A549 (cell line): ENCODE data around the gene KHDRBS1.

Experiments used
- CTCF ChIP-seq: fragments of >200 bp; sonication (Bioruptor Twin); formaldehyde crosslinking; IDR thresholded peaks from 3 replicates; pipeline ENCODE4 v1.5.1; 2016
- EHF ChIP-seq: fragments of 250-450 bp; sonication (Bioruptor Pico); IDR thresholded peaks from 2 replicates; pipeline ENCODE4 v1.5.0; 2020; ENCODE audit warnings: mild to moderate bottlenecking
- EHMT2 ChIP-seq: fragments of 200-600 bp; sonication (generic); IDR thresholded peaks from 2 replicates; pipeline ENCODE4 v1.6.1; 2016; ENCODE audit warnings: antibody characterized with exemption, low read depth, mild to moderate bottlenecking, moderate library complexity
- HDAC2 ChIP-seq: fragments of 200-600 bp; sonication (generic); IDR thresholded peaks from 2 replicates; pipeline ENCODE4 v1.6.1; 2016
- NR3C1 ChIP-seq: fragments of >200 bp; sonication (Bioruptor Twin); formaldehyde crosslinking; IDR thresholded peaks from 3 replicates; pipeline ENCODE4 v1.6.1; 2017
- POLR2A ChIP-seq: IDR thresholded peaks from 2 replicates; pipeline ENCODE4 v1.6.1; 2012; ENCODE audit warnings: mild to moderate bottlenecking, low read length
- RCOR1 ChIP-seq: fragments of 150-350 bp; IDR thresholded peaks from 2 replicates; pipeline ENCODE4 v1.6.1; 2014; ENCODE audit warnings: antibody characterized with exemption, low read length, low read depth
- REST ChIP-seq: fragments of 200-600 bp; sonication (generic); IDR thresholded peaks from 2 replicates; pipeline ENCODE4 v1.6.1; 2016; ENCODE audit warnings: antibody characterized with exemption, mild to moderate bottlenecking, moderate library complexity
- RFX5 ChIP-seq: fragments of 450-650 bp; IDR thresholded peaks from 2 replicates; pipeline ENCODE4 v1.7.1; 2014; ENCODE audit warnings: antibody characterized with exemption, mild to moderate bottlenecking, moderate library complexity

GRCh38 chr1:32020339-32020738, 6.7 kb downstream of the KHDRBS1 start:
- TF ChIP-seq RFX5 = no peak
- TF ChIP-seq EHF (CRISPR knock-in tag) = no peak
- TF ChIP-seq CTCF = no peak
- no peak for TF ChIP-seq RCOR1
- no peak for TF ChIP-seq EHMT2
- no peak for TF ChIP-seq NR3C1
- no peak for TF ChIP-seq POLR2A
- no peak for TF ChIP-seq REST
- TF ChIP-seq HDAC2 = no peak
